NOMO-1 (cell line): ENCODE measurements around the gene GALC.
A peak's percentile ranks its signal among the peaks of the same experiment; 100 is the strongest.

ENCODE experiments used
- DNase-seq, 2 experiments: peaks; one replicate each; lab custom pipeline; 2025; ENCODE audit not compliant: unreplicated experiment in 2 of 2; lab: John Stamatoyannopoulos, UW

The GALC gene

DNA sequence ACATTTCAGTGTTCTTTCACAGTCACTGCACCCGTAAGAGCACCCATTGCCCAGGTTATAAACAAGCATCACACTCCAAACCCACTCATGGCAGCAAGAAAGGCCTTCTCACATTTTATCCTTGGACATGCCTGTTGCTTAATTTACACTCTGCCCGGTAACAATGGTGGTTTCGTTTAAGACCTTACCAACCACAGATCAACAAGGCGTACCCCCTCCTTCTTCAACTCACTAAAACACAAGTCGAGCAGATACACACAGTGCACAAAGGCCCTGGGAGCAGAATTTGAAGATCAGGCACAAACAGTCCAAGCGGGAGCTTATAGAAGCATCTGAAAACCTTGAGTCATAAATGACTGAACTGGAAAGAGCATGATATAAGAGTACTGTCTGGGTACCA lies 98.1 kb downstream of the GALC start:
- DNase-seq, result no peak

DNA sequence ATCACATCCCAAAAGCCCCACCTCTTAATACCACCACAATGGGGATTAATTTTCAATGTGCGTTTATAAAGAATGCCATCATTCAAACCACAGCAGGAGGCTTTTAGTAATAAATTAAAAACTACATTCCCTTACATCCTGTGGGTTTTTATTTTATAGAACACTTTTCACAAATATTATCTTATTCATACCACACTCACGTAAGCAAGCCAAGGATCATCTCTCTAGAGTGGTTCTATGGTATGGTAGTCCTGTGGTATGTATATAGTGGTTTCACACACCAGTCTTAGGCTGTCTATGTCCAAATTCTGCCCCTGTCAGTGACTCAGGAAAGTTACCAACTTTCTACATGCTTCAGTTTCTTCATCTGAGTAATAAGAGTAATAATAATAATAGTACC lies 100.2 kb downstream of the GALC start:
- no peak for DNase-seq

DNA sequence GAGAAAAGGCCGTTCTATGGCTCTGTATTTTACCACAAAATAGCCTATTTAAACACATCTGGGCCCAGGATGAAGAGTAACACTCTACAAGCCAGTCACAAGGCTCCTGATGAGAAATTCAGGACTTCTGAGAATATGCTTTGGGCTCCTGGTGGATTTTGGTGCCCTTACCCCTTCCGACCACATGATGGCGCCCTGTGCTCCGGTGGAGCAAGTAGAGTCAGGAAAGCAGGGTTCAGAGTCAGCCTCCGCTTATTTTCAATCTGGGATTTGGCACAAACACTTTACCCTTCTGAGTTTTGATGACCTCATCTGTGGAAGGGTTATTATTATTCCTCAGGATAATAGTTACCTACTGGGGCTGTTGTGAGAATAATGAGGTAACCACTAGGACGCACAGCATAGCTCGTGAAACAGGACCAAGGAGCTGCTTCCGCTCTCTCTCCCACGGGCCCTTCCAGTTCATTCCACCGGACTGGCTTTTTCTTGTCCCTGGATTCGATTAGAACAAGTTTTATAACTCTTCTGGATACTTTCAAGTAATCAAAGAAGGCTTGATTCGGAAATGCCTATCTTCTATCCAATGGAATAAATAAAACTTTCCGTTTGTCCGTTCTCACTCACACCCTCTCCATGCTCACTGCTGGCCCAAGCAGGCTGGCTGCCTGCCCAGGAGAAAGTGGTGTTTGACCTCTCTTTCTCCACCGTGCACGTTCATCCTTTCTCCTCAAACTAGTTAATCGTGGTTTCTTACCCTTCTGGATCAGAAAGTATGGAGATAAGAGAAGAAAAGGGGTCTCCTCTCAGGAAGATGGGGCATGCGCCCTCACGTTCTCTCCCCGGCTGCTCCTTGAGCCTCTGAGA lies 104.6 kb downstream of the GALC start:
- DNase-seq, result peak in 1 of 2 experiments; percentile 16

GRCh38 chr14:87883750-87884149 lies 109.2 kb downstream of the GALC start:
- no peak for DNase-seq
